GM21423 (cell line): Measurements from ENCODE around the gene SRPK3.

Source experiments
- ATAC-seq: cut with Tn5 transposase; IDR thresholded peaks from one replicate; pipeline ENCODE4 v1.9.1; 2021; ENCODE audit warnings: mild to moderate bottlenecking, moderate library complexity; ENCODE audit not compliant: unreplicated experiment

Gene SRPK3

GRCh38 chrX:153769158-153769864, 11.5 kb upstream of the SRPK3 start:
- ATAC-seq: no peak

- no peak for ATAC-seq
These were observed 10.8 kb upstream of the SRPK3 start for GRCh38 chrX:153769865-153770600.

GRCh38 chrX:153770601-153771414, 10.0 kb upstream of the SRPK3 start:
- no peak for ATAC-seq

- ATAC-seq: no peak
These were observed 9.2 kb upstream of the SRPK3 start for GRCh38 chrX:153771415-153772315.

GRCh38 chrX:153772316-153773217, 8.3 kb upstream of the SRPK3 start:
- ATAC-seq: no peak

- ATAC-seq: no peak
These were observed 7.6 kb upstream of the SRPK3 start for GRCh38 chrX:153773218-153773611.

GRCh38 chrX:153773741-153774575, 6.9 kb upstream of the SRPK3 start:
- ATAC-seq: no peak

GRCh38 chrX:153774576-153775292, 6.1 kb upstream of the SRPK3 start:
- no peak for ATAC-seq

GRCh38 chrX:153775293-153776119, 5.3 kb upstream of the SRPK3 start:
- ATAC-seq: no peak

- no peak for ATAC-seq
These were observed 4.7 kb upstream of the SRPK3 start for GRCh38 chrX:153776120-153776599.

GRCh38 chrX:153776611-153777045, 4.2 kb upstream of the SRPK3 start:
- ATAC-seq: no peak

GRCh38 chrX:153777261-153778090, 3.4 kb upstream of the SRPK3 start:
- no peak for ATAC-seq

- no peak for ATAC-seq
These were observed 2.7 kb upstream of the SRPK3 start for GRCh38 chrX:153778181-153778580.

- ATAC-seq: no peak
These were observed 2.1 kb upstream of the SRPK3 start for GRCh38 chrX:153778684-153779101.

GRCh38 chrX:153779891-153780677, 757 bp upstream of the SRPK3 start:
- no peak for ATAC-seq
